CD4-positive, alpha-beta T cell treated with Interleukin-17A for 1 hour (primary cell): ENCODE data around the gene UBL7.
"Not testable (repeated sequence)": the region's sequence is repeated elsewhere in the genome, so short reads cannot be mapped to it uniquely, and the experiment has no call there.

Experiments
- DNase-seq: peaks from one replicate; pipeline ENCODE4 v3.0.0-alpha.2; 2020

The UBL7 gene, protein sequence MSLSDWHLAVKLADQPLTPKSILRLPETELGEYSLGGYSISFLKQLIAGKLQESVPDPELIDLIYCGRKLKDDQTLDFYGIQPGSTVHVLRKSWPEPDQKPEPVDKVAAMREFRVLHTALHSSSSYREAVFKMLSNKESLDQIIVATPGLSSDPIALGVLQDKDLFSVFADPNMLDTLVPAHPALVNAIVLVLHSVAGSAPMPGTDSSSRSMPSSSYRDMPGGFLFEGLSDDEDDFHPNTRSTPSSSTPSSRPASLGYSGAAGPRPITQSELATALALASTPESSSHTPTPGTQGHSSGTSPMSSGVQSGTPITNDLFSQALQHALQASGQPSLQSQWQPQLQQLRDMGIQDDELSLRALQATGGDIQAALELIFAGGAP

DNA sequence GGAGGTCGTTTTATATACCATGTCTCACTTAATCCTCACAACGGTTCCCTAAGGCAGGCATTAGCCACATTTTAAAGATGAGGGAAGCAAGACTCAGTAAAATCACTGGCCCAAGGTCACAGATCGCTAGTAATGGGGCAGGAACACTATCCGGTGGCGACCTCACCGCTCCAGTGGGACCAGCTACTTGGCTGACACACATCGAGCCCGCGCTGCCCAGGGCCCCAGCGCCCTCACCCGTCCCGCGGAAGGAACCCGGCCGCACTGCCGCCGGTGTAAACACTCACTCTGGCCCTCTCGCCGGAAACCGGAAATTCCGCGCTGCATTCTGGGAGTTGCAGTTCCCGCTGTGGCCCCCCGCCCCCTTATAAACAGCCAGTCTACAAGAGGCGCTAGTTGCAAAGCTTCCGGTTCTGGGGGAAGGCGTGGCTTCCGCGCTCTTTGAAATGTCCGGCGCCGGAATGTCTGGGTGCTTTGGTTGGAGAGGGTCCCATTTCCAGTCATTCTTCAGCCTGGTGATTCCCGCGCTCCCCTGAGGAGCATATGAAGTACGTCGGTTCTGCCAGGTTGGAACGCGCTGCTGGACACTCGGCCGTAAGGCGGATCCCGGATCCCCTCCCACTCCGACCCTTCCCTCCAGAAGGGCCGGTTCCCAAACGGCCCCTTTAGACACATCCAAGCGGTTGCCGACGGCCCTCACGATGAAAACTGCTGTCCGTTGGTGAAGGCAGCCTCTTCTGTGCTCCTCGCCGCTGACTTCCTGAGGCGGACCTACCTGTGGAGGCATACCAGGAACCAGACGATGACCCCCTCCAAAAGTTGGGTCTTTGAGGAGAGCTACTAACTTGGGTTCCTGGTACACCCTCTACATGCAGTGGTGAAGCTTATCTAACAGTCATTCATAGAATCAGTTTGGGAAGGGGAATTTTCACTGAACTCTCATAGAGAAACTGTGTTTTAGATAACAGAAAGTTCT, at the start of gene UBL7:
Gene UBL7, minus strand, starts transcription at position 290 of the 976 bp plus-strand sequence. CDS start 2,293 bp downstream, outside the sequence.
- DNase-seq: peak; percentile 96

DNA sequence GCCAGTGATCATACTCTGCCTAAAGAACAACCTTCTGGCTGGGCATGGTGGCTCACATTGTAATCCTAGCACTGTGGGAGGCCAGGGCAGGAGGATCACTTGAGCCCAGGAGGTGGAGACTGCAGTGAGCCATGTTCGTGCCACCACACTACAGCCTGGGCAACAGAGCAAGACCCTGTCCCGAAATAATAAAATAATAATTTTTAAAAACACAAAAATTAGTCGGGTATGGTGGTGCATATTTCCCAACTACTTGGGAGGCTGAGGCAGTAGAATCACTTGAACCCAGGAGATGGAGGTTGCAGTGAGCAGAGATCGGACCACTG, 45.5 kb upstream of the UBL7 start:
- DNase-seq: no peak

DNA sequence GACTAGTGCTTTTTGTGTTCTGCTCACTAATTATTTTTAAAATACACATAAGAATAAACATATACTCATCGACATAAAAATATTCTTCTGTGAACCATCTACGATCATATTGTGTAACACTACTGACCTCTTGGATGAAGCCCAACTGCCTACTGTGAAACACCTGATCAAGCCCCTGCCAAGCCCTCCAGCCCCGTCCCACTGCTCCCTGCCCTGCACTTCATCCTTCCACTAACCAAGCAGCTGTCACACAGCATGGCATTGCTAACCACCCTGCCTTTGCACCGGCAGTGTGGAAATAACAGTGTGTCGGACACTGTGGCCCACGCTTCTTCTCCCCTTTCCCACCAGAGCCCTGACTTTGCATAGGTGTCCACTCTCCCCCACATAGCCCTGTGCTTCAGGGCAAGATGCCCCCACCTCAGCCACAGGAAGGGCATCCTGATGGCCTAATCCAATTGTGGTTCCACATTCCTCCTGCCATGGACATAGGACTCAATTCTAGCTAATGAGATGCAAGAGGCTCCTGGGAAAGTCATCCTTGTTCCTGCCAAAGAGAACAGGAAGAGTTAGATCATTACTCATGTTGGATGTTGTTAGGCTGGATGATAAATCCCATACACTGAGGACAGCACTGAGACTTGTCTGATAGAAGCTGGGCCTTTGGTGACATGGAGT, 45.0 kb upstream of the UBL7 start:
- no peak for DNase-seq

DNA sequence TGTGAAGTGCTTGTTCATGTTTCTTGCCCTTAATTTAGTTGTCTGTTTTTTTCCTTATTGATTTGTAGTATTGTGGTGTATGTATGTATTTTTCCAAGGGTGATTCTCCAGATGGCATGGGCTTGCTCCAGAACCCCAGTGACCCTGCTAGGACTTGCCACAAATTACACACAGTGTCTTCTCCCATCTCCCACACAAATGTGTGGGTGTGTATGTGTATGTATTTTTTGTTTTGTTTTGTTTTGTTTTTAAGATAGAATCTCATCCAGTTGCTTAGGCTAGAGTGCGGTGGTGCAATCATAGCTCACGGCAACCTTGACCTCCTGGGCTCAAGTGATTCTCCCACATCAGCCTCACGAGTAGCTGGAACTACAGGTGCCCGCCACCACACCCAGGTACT, 43.9 kb upstream of the UBL7 start:
- no peak for DNase-seq

DNA sequence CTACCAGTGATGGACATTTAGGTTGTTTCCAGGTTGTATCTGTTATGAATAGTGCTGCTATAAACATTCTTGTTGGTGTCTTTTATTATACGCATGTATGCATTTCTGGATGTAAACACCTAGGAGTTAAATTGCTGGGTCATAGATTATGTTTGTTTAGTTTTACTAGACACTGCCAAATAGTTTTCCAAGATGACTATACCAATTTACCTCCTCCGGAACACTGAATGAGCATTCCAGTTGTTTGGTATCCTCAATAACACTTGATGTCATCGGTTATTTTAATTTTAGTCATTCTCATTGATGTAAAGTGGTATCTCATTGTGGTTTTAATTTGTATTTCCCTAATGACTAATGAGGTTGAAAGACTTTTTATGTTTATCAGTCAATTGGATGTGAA, 43.5 kb upstream of the UBL7 start:
- DNase-seq: no peak

DNA sequence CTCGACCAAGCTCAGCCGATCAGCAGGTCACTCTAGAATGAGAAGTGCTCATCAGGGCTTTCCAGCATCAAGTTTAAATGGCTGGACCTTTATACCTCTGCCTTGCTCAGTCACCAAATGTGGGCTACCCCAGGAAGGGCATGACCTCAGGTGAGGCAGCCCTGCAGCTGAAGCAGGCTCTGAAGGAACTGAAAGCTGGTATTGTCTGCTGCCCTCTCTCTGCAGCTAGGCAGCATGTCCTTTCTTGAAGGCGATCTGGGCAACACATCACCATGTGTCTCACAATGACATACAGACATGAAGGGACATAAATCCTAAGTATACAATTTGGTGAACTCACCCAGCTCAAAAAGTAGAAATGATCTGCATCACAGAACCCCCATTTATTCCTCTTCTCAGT, 41.3 kb upstream of the UBL7 start:
- DNase-seq: no peak

DNA sequence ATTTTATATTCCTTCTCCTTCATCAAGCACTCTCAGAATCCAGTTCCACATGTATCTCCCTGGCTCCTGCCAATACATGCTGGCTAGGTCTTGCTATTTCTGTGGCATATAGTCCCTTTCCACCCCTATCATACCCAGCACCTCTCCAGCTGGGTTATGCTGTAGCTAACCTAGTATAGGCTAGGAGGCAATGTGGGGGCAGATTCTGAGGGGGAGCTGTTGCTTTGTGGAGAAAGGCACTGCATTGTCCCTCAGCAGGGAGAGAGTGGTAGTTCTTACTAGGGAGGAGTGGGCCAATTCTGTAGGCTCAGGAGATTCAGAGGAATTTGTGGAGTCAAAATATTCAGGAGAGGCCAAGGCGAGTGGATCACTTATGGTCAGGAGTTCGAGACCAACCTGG, 39.4 kb upstream of the UBL7 start:
- no peak for DNase-seq

DNA sequence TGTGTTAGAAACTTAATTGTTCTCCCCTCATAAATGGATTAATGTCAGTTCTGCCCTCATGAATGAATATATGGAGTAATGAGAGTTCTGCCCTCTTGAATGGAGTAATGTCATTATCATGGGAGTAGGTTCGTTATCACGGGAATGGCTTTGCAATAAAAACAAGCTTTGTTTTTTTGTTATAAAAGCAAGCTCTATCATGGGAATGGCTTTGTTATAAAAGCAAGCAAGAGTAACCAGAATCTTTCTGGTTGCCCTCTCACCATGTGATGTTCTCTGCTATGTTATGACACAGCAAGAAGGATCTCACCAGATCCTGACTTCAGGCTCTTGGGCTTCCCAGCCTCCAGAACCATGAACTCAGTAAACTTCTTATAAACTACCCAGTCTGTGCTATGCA, 38.4 kb upstream of the UBL7 start:
- DNase-seq: no peak

DNA sequence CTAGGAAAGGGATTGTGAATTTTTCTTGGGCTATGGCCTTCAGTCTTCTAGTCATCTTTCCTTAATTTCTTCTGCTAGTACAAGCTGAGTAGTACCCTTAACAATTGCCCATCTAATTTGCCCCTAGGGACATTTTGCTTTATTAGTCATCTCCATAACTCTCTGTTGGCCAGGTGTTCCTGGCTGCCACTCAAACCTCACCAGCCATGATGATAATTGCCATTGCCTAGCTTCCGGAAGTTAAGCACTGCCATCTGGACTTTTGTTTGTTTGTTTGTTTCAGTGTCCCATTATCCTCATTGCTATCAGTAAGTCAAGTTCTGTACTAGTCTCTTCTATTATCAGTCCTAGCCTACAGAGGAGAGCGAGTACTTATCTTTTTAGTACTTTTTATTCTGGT, 36.6 kb upstream of the UBL7 start:
- no peak for DNase-seq

DNA sequence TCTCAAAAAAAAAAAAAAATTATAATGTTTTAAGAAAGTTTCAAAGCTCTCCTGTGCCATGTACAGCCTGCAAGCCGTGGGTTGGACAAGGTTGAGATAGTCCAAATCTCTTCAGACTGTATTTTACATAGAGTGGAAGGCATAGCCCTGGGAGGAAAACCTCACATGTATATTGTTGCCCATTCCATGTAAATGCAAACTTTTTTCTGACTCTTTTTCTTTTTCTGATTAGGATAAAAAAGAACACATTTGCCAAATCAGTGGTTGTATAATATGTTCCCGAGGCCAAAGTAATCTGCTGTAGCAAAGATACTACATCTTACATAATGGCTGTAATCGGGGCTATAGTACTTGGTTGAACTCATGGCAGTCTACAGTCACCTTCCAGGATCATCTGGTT, 35.7 kb upstream of the UBL7 start:
- no peak for DNase-seq

DNA sequence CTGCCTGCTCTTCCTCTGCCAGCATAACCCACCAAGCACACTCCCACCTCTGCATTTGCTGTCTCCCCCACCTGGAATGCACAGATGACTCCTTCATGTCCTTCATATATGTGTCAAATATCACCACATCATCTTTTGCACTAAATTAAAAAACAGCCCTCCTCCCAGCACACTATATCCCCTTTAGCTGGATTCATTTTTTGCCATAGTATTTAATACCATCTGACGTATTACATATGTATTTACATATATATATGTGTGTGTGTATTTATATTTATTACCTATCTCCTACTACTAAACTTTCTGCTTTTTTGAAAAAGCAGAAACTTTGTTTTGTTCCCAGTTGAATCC, 29.4 kb upstream of the UBL7 start:
- DNase-seq: no peak

DNA sequence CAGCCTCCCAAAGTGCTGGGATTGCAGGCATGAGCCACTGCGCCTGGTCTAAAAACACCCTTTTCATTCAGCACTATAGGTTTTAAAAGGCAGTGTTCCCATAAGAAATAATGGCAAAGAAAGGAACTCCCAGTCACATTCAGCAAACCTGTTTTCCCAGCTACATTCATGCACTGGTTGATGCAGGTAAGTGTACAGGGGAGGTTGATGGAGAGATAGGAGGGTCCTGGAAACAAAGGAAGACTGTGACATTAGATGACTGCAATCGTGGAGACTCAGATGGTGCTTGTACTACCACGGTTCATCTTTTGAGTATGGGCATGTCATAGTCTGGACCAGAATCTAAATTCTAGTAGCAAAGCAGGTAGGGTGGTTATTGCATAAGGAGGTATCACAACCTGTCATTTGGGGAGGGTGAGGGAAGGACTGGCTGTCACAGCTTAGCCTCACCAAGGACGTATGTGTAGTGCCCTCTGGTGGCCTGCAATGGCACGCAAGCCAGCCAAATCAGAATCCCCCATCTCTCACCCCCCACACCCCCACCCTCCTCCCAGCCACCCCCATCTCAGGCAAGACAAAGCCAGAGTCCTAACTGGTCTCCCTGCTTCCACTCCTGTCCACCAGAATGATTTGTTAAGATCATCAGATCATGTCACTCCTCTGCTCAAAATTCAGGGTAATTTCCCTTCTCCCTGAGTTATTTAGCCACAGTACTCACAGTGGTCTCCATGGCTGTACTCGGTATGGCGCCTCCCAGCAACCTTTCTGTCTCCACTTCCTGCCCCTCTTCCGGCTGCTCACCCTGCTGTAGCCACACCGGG, 28.8 kb upstream of the UBL7 start:
- peak; percentile 78 for DNase-seq

DNA sequence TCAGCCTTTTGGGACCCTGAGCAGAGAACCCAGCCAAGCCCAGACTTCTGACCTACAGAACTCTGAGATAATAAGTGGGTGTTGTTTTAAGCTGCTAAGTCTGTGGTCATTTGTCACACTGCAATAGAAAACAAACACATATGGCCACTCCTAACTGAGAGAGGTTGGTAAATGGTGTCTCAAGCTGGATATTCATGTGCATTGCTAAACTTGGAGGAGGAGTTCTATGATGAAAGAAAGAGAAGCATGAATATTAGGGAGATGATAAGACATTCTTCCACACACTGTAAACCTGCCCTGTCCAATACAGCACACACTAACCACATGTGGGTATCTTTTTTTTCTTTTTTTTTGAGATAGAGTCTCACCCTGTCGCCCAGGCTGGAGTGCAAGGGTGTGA, 27.8 kb upstream of the UBL7 start:
- no peak for DNase-seq

DNA sequence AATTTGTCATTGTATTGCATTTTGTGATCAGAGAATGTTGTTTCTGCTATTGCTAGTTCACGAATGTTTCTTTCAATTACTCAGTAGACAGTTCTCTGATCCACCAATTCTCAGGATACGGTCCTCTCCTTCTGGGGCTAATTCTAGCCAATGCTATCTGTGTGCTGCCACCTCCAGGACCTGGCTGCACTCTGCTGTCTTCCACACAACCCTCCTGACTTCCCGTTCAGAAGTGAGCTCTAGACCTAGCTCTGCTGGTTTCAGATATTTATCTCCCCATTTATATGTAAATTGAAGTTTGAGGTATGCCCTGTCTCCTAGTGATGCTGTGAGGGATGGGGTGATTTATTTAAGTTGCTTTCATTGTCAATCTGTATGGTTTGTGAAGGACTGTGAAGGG, 21.7 kb upstream of the UBL7 start:
- no peak for DNase-seq

DNA sequence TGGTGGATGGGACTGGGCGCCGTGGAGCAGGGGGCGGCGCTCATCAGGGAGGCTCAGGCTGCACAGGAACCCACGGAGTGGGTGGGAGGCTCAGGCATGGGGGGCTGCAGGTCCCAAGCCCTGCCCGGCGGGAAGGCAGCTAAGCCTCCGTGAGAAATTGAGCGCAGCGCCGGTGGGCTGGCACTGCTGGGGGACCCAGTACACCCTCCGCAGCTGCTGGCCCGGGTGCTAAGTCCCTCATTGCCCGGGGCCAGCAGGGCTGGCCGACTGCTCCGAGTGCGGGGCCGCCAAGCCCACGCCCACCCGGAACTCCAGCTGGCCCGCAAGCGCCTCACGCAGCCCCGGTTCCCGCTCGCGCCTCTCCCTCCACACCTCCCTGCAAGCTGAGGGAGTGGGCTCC, 19.4 kb upstream of the UBL7 start:
- DNase-seq: not testable (repeated sequence)

DNA sequence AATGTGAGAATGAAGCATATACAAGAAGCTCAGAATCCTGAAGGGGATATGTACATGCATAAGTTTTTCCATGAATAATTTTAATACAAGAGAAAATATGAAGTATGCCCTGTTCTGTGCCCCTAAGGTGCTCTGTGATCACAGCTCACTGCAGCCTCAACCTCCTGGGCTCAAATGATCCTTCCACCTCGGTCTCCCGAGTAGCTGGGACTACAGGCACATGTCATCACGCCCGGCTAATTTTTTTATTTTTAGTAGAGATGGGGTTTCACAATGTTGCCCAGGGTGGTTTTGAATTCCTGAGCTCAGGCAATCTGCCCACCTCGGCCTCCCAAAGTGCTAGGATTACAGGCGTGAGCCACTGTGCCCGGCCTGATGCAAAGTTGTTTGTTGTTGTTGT, 10.7 kb upstream of the UBL7 start:
- not testable (repeated sequence) for DNase-seq

DNA sequence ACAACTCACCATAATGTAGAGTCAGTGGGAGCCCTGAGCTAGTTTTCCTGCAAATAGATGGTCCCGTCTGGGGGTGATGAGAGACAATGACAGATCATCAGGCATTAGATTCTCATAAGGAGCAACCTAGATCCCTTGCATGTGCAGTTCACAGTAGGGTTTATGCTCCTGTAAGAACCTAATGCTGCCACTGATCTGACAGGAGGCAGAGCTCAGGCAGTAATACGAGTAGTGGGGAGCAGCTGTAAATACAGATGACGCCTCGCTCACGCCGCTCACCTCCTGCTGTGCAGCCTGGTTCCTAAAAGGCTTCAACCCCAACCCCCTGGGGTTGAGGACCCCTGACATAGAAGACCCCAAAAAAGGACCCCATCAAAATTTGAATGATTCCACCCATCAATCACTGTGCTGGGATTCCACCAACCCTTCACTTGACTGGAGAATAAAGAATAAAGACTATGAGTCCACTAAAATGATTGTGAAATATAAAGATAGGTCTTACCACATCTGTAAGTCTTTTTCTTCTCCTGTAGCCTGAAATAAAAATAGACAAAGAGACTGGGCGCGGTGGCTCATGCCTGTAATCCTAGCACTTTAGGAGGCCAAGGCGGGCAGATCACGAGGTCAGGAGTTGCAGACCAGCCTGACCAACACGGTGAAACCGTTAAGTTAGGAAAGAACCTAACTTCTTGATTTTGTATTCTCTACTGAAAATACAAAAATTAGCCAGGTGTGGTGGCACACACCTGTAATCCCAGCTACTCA, 9.9 kb upstream of the UBL7 start:
- no peak for DNase-seq

DNA sequence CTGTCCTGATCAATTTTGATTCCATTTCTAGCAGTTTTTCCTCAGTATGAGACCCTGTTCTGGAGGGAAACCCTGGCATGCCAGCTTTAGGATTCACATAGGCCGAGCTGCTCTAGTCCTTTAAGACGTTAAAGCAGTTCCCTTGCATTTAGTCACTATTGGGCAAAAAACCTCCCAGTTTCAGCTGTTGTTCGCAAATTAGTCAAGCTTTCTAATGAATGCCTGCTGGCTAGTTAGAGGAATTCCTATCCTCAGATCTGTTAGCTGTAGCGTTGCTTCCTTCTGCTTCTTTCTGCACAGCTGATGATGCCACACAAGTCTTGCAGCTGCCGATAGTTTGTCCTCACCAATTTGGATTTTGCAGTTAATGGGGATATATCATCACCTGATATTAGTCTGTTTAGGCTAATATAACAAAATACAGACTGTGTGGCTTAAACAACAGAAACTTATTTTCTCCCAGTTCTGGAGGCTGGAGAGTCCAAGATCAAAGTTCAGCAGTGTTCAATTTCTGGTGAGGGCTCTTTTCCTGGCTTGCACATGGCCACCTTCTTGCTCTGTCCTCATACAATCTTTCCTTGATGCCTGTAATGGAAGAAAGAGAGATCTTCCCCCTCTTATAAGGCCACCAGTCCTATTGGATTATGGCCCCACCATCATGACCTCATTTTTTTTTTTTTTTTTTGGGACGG, 7.5 kb upstream of the UBL7 start:
- DNase-seq: no peak

DNA sequence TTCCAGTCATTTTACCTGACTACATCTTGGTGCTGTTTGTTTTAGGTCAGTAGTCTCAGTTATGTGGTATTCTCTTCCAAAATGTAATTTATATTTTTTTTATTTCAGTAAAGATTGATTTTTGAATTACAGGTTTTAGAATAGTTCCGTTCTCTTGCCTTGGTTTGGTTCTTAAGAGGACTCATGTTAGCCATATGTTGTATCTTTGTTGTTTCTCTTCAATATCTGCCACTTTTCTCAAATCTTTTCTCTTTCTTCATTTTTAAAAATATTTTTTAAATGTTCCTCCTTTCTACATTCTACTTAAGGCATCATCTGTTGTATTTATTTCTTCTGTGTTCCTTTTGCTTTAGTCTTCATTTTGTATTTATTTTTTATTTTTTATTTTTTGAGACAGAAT, 5.6 kb upstream of the UBL7 start:
- no peak for DNase-seq

DNA sequence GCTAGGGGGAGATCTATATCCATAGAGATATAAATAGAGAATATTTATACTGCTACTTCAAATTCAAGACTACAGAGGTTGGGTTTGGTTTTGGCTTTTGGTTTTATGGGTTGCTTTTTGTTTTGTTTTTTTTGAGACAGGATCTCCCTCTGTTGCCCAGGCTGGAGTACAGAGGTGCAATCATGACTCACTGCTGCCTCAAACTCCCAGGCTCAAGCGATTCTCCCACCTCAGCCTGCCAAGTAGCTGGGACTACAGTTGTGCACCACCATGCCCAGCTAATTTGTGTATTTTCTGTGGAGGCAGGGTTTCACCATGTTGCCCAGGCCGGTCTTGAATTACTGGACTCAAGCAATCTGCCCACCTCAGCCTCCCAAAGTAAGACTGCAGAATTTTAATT, 3.9 kb upstream of the UBL7 start:
- no peak for DNase-seq

DNA sequence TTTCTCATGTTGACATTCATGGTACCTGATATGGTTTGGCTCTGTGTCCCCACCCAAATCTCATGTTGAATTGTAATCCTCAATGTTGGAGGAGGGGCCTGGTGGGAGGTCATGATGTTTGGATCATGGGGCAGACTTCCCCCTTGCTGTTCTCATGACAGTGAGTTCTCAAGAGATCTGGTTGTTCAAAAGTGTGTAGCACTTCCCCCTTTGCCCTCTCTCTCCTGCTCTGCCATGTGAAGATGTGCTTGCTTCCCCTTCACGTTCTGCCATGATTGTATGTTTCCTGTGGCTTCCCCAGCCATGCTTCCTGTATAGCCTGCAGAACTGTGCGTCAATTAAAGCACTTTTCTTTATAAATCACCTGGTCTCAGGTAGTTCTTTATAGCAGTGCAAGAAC, 3.3 kb upstream of the UBL7 start:
- no peak for DNase-seq
